NCI-H187 (cell line): ENCODE measurements around the gene GSTM3.
"Not testable (repeated sequence)": the region's sequence is repeated elsewhere in the genome, so short reads cannot be mapped to it uniquely, and the experiment has no call there.

Experiments
- DNase-seq, 2 experiments: peaks; one replicate each; lab custom pipeline; 2025; lab: John Stamatoyannopoulos, UW

GSTM3 gene

GRCh38 chr1:109697861-109698260 is 43.0 kb downstream of the GSTM3 start:
- not testable (repeated sequence) for DNase-seq

DNA sequence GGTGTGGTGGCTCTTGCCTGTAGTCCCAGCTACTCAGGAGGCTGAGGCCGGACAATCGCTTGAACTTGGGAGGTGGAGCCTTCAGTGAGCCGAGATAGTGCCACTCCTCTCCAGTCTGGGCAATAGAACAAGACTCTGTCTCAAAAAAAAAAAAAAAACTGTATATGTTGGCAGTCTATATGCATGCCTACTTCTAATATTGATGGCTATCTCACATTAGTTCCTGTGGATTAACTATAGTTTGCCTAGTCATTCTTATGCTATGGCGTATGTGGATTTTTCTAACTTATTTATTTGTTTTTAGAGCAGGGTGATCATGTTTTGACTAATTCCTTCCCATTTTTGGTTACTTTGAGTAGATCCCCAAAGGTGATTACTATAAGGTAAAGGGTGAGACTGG is 43.8 kb downstream of the GSTM3 start:
- DNase-seq = no peak

DNA sequence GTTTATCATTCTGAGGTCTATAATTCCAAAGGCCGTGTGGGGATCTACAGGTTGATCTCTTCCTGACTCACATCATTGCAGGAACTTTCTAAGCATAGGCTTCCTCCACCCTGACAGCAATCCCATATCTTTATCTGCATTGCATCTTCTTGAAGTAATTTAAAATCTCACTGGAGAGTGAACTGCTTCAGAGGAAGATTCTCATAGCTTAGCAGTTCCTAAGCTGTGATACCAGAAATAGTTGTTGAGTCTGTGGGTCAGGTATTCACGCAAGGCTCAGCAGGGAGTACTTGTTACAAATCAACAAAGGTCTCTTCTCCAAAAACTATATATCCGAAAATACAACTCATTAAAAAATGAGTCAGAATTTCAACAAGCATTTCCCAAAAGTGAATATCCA is 45.7 kb downstream of the GSTM3 start:
- not testable (repeated sequence) for DNase-seq

DNA sequence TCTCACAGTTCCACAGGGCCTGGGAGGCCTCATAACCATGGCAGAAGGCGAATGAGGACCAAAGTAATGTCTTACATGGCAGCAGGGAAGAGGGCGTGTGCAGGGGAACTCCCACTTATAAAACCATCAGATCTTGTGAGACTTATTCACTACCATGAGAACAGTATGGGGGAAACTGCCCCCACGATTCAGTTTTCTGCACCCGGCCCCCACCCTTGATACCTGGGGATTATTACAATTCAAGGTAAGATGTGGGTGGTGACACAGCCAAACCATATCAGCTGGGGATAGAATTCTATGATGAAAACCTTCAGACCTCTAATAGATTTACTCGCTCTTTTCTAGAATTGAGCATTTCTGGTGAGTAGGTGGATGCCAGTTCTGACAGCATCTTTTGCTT is 46.4 kb downstream of the GSTM3 start:
- not testable (repeated sequence) for DNase-seq

GRCh38 chr1:109691759-109692158 is 49.1 kb downstream of the GSTM3 start:
- DNase-seq = no peak

- no peak for DNase-seq
These were observed 50.9 kb downstream of the GSTM3 start for GRCh38 chr1:109689844-109690405.

DNA sequence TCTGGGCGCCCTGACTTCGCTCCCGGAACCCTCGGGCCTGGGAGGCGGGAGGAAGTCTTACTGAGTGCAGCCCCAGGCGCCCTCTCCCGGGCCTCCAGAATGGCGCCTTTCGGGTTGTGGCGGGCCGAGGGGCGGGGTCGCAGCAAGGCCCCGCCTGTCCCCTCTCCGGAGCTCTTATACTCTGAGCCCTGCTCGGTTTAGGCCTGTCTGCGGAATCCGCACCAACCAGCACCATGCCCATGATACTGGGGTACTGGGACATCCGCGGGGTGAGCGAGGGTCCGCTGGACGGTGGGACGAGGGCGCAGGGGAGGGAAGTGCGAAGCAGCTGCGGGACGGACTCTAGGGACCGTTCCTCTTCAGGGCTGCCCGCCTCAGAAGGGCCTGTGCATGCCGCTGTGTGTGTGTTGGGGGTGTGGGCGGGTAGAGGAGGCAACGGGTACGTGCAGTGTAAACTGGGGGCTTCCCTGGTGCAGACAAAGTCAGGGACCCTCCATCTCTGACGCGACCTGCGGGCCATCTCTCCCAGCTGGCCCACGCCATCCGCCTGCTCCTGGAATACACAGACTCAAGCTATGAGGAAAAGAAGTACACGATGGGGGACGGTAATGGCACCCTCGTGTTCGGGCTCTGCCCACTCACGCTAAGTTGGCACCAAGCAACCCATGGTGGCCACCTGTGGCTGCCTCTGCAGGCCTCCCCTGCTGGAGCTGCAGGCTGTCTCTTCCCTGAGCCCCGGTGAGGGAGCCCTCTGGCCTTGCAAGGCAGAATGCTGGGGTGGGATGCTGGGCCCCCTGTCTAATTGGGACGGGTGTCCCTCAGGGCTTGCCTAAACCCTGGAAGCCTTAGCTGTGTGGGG is 53.0 kb downstream of the GSTM3 start, which contains the start of gene GSTM1:
Gene GSTM1, plus strand, starts transcription at position 177 of the 859 bp plus-strand sequence. Its CDS starts 57 bp downstream, at position 234.
- no peak for DNase-seq

- not testable (repeated sequence) for DNase-seq
These were observed 53.7 kb downstream of the GSTM3 start for GRCh38 chr1:109687109-109687508.

- DNase-seq = not testable (repeated sequence)
These were observed 54.9 kb downstream of the GSTM3 start for GRCh38 chr1:109685890-109686289.

DNA sequence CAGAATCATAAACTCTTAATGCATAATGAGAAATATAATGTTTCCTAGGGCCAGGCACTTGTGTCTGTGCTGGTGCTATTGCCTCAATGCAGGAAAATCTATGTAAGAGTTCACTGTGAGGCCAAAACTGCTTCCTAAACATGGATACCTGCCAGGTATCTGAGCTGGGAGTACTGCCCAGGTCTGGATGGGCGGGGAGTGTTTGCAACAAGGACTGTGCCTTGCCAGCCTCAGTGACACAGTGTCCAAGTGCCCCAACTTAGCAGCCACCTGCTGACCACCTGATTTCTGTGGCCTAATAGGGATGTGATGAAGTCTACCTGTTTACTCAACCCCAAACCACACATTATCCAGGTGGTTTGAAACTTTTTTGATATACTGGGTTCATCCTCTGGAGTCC is 55.4 kb downstream of the GSTM3 start:
- not testable (repeated sequence) for DNase-seq

- not testable (repeated sequence) for DNase-seq
These were observed 56.1 kb downstream of the GSTM3 start for GRCh38 chr1:109684777-109685176.
